Activated B cell treated with CpG ODN at 0.5 μM for 24 hours (primary cell): ENCODE data around the gene SULT1E1. TPM values are rescaled to one million over a fixed set of nuclear protein-coding genes. Genes with fewer than 3 reads are reported as not detected.

ENCODE experiments used
- ATAC-seq: fragments of 200-7000 bp; cut with Tn5 transposase; one replicate; pipeline ENCODE4 v1.10.0; 2021; ENCODE audit warnings: low read depth, mild to moderate bottlenecking, moderate library complexity
- CTCF ChIA-PET: fragments of 350-600 bp; sonication (Branson Sonifier 250); formaldehyde crosslinking; loops from one replicate; lab custom pipeline; 2021; ENCODE audit warnings: antibody characterized with exemption; lab: Charles Lee
- POLR2A ChIA-PET: fragments of 350-600 bp; sonication (Branson Sonifier 250); formaldehyde crosslinking; loops from one replicate; lab custom pipeline; 2021; ENCODE audit warnings: antibody characterized with exemption; lab: Charles Lee
- DNase-seq: peaks from one replicate; pipeline ENCODE4 v3.0.0; 2022
- H3K27ac Mint-ChIP-seq: one replicate; pipeline ENCODE4 v1.8.0; 2020; ENCODE audit warnings: mixed read lengths
- H3K27me3 Mint-ChIP-seq: one replicate; pipeline ENCODE4 v1.8.0; 2021; ENCODE audit warnings: mixed read lengths
- H3K36me3 Mint-ChIP-seq: one replicate; pipeline ENCODE4 v1.8.0; 2021; ENCODE audit warnings: low read depth, mixed read lengths
- H3K4me1 Mint-ChIP-seq: one replicate; pipeline ENCODE4 v1.8.0; 2021; ENCODE audit warnings: mixed read lengths
- H3K4me3 Mint-ChIP-seq: one replicate; pipeline ENCODE4 v1.8.0; 2020; ENCODE audit warnings: mild to moderate bottlenecking, mixed read lengths
- H3K9me3 Mint-ChIP-seq: one replicate; pipeline ENCODE4 v1.8.0; 2020; ENCODE audit warnings: mixed read lengths
- intact Hi-C: fragments of 100-400 bp; cut with micrococcal nuclease; formaldehyde crosslinking; loops from one replicate; pipeline ENCODE4 v1.15.1; 2024
- total RNA-seq: library from RNA; stranded (reverse); gene quantifications from 2 replicates; pipeline ENCODE4 v1.2.3, GENCODE V29; 2022
- TF ChIP-seq, protein P1 (sequence below): fragments of 200-600 bp; IDR thresholded peaks from one replicate; pipeline ENCODE4 v1.8.0; 2022; ENCODE audit warnings: antibody characterized with exemption, mild to moderate bottlenecking

SULT1E1 gene
- total RNA-seq, 1 donor from 2014 or later = not detected

DNA sequence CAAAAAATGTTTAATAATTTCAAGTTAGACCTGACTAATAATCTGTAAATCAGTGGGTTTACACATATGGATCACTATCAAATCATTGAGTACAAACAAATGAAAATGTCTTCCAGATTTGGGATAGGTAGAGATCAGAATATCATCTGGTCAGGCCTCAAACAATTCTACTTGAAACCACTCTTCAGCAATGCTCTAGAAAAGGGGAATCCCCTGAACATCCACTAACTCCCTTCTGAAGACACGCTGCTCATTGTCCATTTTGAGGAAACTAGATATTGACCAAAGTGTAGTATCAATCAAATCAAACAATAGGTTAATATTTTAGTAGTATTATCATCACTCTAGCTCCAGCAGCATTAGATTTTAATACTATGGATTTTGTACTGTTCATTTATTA lies 46.3 kb downstream of the SULT1E1 start:
- no peak overlapping the region for H3K4me3 Mint-ChIP-seq
- no peak for ATAC-seq
- DNase-seq = no peak
- no peaks in the 10 kb centered on the region for H3K4me1 Mint-ChIP-seq
- ChIA-PET CTCF (no interaction called here), POLR2A (no interaction called here)
- H3K27ac Mint-ChIP-seq = no peak overlapping the region
- no peaks in the 10 kb centered on the region for H3K27me3 Mint-ChIP-seq
- no peaks in the 10 kb centered on the region for H3K36me3 Mint-ChIP-seq
- H3K9me3 Mint-ChIP-seq = no peaks in the 10 kb centered on the region
- intact Hi-C loops = no loop called here
- TF ChIP-seq, protein P1, sequence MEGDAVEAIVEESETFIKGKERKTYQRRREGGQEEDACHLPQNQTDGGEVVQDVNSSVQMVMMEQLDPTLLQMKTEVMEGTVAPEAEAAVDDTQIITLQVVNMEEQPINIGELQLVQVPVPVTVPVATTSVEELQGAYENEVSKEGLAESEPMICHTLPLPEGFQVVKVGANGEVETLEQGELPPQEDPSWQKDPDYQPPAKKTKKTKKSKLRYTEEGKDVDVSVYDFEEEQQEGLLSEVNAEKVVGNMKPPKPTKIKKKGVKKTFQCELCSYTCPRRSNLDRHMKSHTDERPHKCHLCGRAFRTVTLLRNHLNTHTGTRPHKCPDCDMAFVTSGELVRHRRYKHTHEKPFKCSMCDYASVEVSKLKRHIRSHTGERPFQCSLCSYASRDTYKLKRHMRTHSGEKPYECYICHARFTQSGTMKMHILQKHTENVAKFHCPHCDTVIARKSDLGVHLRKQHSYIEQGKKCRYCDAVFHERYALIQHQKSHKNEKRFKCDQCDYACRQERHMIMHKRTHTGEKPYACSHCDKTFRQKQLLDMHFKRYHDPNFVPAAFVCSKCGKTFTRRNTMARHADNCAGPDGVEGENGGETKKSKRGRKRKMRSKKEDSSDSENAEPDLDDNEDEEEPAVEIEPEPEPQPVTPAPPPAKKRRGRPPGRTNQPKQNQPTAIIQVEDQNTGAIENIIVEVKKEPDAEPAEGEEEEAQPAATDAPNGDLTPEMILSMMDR = no peak

- H3K4me1 Mint-ChIP-seq = no peaks in the 10 kb centered on the region
- H3K4me3 Mint-ChIP-seq = no peak overlapping the region
- intact Hi-C loops = no loop called here
- no peaks in the 10 kb centered on the region for H3K36me3 Mint-ChIP-seq
- no peak for DNase-seq
- ChIA-PET POLR2A (no interaction called here), CTCF (no interaction called here)
- H3K9me3 Mint-ChIP-seq = no peaks in the 10 kb centered on the region
- ATAC-seq = no peak
- H3K27ac Mint-ChIP-seq = no peak overlapping the region
- TF ChIP-seq, protein P1 = no peak
- H3K27me3 Mint-ChIP-seq = no peaks in the 10 kb centered on the region
Observed at GRCh38 chr4:69811166-69811565, 48.8 kb downstream of the SULT1E1 start.

DNA sequence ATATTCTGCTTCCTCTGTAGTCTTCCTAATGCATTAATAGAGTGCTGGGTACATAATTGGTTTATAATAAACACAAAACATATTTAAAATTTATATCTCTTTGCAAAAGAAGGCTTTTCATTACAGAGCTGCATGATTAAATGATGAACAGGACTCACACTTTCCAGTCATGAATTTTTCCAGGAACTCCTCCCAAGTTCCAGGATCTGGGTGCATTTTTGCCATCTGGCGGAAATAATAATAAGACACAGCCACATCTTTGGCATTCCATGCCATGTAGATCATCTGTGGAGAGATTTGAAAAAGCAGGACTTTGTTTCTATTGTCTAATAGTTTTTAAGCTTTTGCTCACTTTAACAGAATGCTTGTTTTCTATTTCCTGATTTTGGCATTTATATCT lies 59.3 kb downstream of the SULT1E1 start:
- DNase-seq = no peak
- ChIA-PET POLR2A (no interaction called here), CTCF (no interaction called here)
- no peak overlapping the region for H3K27ac Mint-ChIP-seq
- no peaks in the 10 kb centered on the region for H3K36me3 Mint-ChIP-seq
- no peak for ATAC-seq
- H3K4me3 Mint-ChIP-seq = no peak overlapping the region
- no peaks in the 10 kb centered on the region for H3K4me1 Mint-ChIP-seq
- TF ChIP-seq, protein P1 = no peak
- no peaks in the 10 kb centered on the region for H3K27me3 Mint-ChIP-seq
- intact Hi-C loops = no loop called here
- H3K9me3 Mint-ChIP-seq = no peaks in the 10 kb centered on the region

DNA sequence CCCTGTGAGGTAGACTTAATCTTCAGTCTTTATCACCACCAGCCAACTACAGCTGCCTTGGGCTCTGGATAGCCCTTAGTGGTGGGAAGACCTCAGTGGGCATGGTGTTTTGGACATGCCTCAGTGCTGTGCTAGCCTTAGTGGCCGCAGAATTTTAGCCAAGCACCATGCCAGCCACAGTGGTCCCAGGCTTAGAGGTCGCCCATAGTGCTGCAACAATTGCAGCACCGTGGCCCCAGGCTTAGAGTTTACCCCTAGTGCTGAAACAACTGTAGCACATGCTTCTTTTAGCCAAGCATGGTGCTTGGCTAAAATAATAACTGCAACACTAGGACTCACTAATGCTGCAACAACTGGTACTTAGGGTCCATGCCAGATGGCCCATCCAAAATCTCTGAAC lies 60.6 kb downstream of the SULT1E1 start:
- H3K4me1 Mint-ChIP-seq = no peaks in the 10 kb centered on the region
- TF ChIP-seq, protein P1 = no peak
- no peak for DNase-seq
- intact Hi-C loops = no loop called here
- CTCF ChIA-PET = no interaction called here
- H3K9me3 Mint-ChIP-seq = no peaks in the 10 kb centered on the region
- H3K4me3 Mint-ChIP-seq = no peak overlapping the region
- H3K27ac Mint-ChIP-seq = no peak overlapping the region
- no peaks in the 10 kb centered on the region for H3K27me3 Mint-ChIP-seq
- POLR2A ChIA-PET = no interaction called here
- no peaks in the 10 kb centered on the region for H3K36me3 Mint-ChIP-seq
- no peak for ATAC-seq

GRCh38 chr4:69793732-69794131 lies 66.2 kb downstream of the SULT1E1 start:
- H3K9me3 Mint-ChIP-seq = no peaks in the 10 kb centered on the region
- no peak for ATAC-seq
- ChIA-PET CTCF (no interaction called here), POLR2A (no interaction called here)
- H3K27me3 Mint-ChIP-seq = no peaks in the 10 kb centered on the region
- TF ChIP-seq, protein P1 = no peak
- no peak overlapping the region for H3K4me3 Mint-ChIP-seq
- no peaks in the 10 kb centered on the region for H3K4me1 Mint-ChIP-seq
- intact Hi-C loops = no loop called here
- no peak overlapping the region for H3K27ac Mint-ChIP-seq
- no peaks in the 10 kb centered on the region for H3K36me3 Mint-ChIP-seq
- no peak for DNase-seq

Other genes with a start within 250 kb of the SULT1E1 start
- gene UGT2A2, start 220.5 kb downstream of the SULT1E1 start, total RNA-seq = not detected in 2 replicates
- not detected in 2 replicates for gene UGT2A1, start 206.9 kb downstream of the SULT1E1 start, total RNA-seq
- 0.02 and 0.04 TPM in 2 replicates for gene SULT1B1, start 99.5 kb downstream of the SULT1E1 start, total RNA-seq
- gene CSN1S1, start 70.9 kb upstream of the SULT1E1 start, total RNA-seq = not detected in 2 replicates
- not detected in 2 replicates for gene CSN2, start 105.6 kb upstream of the SULT1E1 start, total RNA-seq
- gene STATH, start 135.8 kb upstream of the SULT1E1 start, total RNA-seq = not detected in 2 replicates
- gene HTN3, start 168.3 kb upstream of the SULT1E1 start, total RNA-seq = not detected in 2 replicates
- not detected in 2 replicates for gene HTN1, start 190.3 kb upstream of the SULT1E1 start, total RNA-seq